HL-60 (cell line): ENCODE results near the gene CACNB3.

Experiments
- GABPA ChIP-seq: IDR thresholded peaks from 2 replicates; pipeline ENCODE4 v1.6.1; 2012; ENCODE audit warnings: low read depth
- POLR2AphosphoS5 ChIP-seq: IDR thresholded peaks from 2 replicates; pipeline ENCODE4 v1.6.1; 2012; ENCODE audit warnings: low read depth
- SPI1 ChIP-seq: IDR thresholded peaks from 2 replicates; pipeline ENCODE4 v1.6.1; 2012; ENCODE audit warnings: low read depth, mild to moderate bottlenecking, borderline replicate concordance
- TF ChIP-seq, protein P1 (sequence below): IDR thresholded peaks from one replicate; pipeline ENCODE4 v1.5.1; 2011; ENCODE audit warnings: low read length, control low read depth, inconsistent platforms; ENCODE audit not compliant: insufficient read depth
- TF ChIP-seq, protein P2 (sequence below): IDR thresholded peaks from 2 replicates; pipeline ENCODE4 v1.6.1; 2012; ENCODE audit warnings: low read depth; ENCODE audit not compliant: insufficient replicate concordance

GRCh38 chr12:48873096-48873495, 54.8 kb downstream of the CACNB3 start:
- TF ChIP-seq, protein P1, sequence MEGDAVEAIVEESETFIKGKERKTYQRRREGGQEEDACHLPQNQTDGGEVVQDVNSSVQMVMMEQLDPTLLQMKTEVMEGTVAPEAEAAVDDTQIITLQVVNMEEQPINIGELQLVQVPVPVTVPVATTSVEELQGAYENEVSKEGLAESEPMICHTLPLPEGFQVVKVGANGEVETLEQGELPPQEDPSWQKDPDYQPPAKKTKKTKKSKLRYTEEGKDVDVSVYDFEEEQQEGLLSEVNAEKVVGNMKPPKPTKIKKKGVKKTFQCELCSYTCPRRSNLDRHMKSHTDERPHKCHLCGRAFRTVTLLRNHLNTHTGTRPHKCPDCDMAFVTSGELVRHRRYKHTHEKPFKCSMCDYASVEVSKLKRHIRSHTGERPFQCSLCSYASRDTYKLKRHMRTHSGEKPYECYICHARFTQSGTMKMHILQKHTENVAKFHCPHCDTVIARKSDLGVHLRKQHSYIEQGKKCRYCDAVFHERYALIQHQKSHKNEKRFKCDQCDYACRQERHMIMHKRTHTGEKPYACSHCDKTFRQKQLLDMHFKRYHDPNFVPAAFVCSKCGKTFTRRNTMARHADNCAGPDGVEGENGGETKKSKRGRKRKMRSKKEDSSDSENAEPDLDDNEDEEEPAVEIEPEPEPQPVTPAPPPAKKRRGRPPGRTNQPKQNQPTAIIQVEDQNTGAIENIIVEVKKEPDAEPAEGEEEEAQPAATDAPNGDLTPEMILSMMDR, result no peak
- TF ChIP-seq GABPA (no peak), POLR2AphosphoS5 (no peak), SPI1 (no peak)
- TF ChIP-seq, protein P2, sequence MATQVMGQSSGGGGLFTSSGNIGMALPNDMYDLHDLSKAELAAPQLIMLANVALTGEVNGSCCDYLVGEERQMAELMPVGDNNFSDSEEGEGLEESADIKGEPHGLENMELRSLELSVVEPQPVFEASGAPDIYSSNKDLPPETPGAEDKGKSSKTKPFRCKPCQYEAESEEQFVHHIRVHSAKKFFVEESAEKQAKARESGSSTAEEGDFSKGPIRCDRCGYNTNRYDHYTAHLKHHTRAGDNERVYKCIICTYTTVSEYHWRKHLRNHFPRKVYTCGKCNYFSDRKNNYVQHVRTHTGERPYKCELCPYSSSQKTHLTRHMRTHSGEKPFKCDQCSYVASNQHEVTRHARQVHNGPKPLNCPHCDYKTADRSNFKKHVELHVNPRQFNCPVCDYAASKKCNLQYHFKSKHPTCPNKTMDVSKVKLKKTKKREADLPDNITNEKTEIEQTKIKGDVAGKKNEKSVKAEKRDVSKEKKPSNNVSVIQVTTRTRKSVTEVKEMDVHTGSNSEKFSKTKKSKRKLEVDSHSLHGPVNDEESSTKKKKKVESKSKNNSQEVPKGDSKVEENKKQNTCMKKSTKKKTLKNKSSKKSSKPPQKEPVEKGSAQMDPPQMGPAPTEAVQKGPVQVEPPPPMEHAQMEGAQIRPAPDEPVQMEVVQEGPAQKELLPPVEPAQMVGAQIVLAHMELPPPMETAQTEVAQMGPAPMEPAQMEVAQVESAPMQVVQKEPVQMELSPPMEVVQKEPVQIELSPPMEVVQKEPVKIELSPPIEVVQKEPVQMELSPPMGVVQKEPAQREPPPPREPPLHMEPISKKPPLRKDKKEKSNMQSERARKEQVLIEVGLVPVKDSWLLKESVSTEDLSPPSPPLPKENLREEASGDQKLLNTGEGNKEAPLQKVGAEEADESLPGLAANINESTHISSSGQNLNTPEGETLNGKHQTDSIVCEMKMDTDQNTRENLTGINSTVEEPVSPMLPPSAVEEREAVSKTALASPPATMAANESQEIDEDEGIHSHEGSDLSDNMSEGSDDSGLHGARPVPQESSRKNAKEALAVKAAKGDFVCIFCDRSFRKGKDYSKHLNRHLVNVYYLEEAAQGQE, result no peak
